KMS-11 (cell line): ENCODE data around the gene MPIG6B.

Experiments
- H2AFZ ChIP-seq: fragments of 200-600 bp; sonication (generic); 2 replicates; pipeline ENCODE4 v1.6.1; 2016; ENCODE audit warnings: antibody characterized with exemption, mixed run types, low read depth
- H3K27ac ChIP-seq: fragments of 200-600 bp; sonication (generic); 2 replicates; pipeline ENCODE4 v1.6.1; 2016; ENCODE audit warnings: mild to moderate bottlenecking, mixed run types
- H3K27me3 ChIP-seq: fragments of 200-600 bp; sonication (generic); 2 replicates; pipeline ENCODE4 v1.6.1; 2017; ENCODE audit warnings: mild to moderate bottlenecking, low read depth, mixed run types, moderate library complexity; ENCODE audit not compliant: insufficient read depth
- H3K36me3 ChIP-seq: fragments of 200-600 bp; sonication (generic); 2 replicates; pipeline ENCODE4 v1.6.1; 2017; ENCODE audit warnings: mild to moderate bottlenecking, mixed run types; ENCODE audit not compliant: insufficient read depth
- H3K4me1 ChIP-seq: fragments of 200-600 bp; sonication (generic); 2 replicates; pipeline ENCODE4 v1.6.1; 2016; ENCODE audit warnings: mild to moderate bottlenecking, low read depth, mixed run types; ENCODE audit not compliant: poor library complexity, severe bottlenecking
- H3K4me2 ChIP-seq: fragments of 200-600 bp; sonication (generic); 2 replicates; pipeline ENCODE4 v1.7.0; 2016; ENCODE audit warnings: mild to moderate bottlenecking, mixed run types
- H3K4me3 ChIP-seq: fragments of 200-600 bp; sonication (generic); IDR thresholded peaks from 2 replicates; pipeline ENCODE4 v1.6.1; 2017; ENCODE audit warnings: low read depth, low read length, mixed read lengths; ENCODE audit not compliant: insufficient read depth
- H3K79me2 ChIP-seq: fragments of 200-600 bp; sonication (generic); 2 replicates; pipeline ENCODE4 v1.6.1; 2016; ENCODE audit warnings: low read depth, mixed run types; ENCODE audit not compliant: insufficient read depth
- H3K9ac ChIP-seq: fragments of 200-600 bp; sonication (generic); 2 replicates; pipeline ENCODE4 v1.6.1; 2016; ENCODE audit warnings: mild to moderate bottlenecking, mixed run types
- H4K20me1 ChIP-seq: fragments of 200-600 bp; sonication (generic); 2 replicates; pipeline ENCODE4 v1.6.1; 2016; ENCODE audit warnings: mild to moderate bottlenecking, mixed run types; ENCODE audit not compliant: insufficient read depth
- TF ChIP-seq, protein P1 (sequence below): fragments of 200-600 bp; sonication (generic); conservative IDR thresholded peaks from 2 replicates; pipeline ENCODE4 v1.6.1; 2017; ENCODE audit warnings: low read depth, mild to moderate bottlenecking, antibody characterized with exemption, low read length, moderate library complexity, mixed read lengths

MPIG6B gene

DNA sequence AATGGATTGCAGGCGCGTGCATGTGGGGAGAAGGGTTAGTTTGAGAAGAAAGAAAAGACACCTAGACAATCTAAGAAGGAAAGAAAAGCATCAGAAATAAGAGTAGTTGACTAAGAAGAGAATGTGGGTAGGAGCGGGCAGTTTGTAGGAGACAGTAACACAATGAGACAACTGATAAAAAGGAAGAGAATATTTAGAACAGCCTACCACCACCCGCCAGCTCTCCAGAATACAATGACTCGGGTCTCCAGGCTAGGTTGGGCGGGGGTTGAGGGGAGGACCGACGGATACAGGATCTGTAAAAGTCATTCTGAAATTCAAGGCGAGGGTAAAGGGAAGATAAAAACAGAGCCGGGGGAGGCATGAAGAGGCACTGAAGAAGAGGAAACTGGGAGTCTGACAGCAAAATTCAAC is 20.8 kb upstream of the MPIG6B start:
- peak overlapping the region; percentile 79; the same call in 1 of the 2 replicates for H3K9ac ChIP-seq
- no peaks in the 10 kb centered on the region for H4K20me1 ChIP-seq
- H3K27me3 ChIP-seq = 0 out of 2 replicates have a peak, but pooled peaks cover 2% of the 10 kb centered on the region
- no peaks in the 10 kb centered on the region for H3K36me3 ChIP-seq
- TF ChIP-seq, protein P1, sequence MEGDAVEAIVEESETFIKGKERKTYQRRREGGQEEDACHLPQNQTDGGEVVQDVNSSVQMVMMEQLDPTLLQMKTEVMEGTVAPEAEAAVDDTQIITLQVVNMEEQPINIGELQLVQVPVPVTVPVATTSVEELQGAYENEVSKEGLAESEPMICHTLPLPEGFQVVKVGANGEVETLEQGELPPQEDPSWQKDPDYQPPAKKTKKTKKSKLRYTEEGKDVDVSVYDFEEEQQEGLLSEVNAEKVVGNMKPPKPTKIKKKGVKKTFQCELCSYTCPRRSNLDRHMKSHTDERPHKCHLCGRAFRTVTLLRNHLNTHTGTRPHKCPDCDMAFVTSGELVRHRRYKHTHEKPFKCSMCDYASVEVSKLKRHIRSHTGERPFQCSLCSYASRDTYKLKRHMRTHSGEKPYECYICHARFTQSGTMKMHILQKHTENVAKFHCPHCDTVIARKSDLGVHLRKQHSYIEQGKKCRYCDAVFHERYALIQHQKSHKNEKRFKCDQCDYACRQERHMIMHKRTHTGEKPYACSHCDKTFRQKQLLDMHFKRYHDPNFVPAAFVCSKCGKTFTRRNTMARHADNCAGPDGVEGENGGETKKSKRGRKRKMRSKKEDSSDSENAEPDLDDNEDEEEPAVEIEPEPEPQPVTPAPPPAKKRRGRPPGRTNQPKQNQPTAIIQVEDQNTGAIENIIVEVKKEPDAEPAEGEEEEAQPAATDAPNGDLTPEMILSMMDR = no peak
- peak overlapping the region; percentile 77 for H3K4me2 ChIP-seq
- peak overlapping the region; percentile 62 for H3K27ac ChIP-seq
- H3K4me3 ChIP-seq = no peak overlapping the region
- H2AFZ ChIP-seq = peak overlapping the region; percentile 92
- 0 out of 2 replicates have a peak, but pooled peaks cover 11% of the 10 kb centered on the region for H3K79me2 ChIP-seq
- peaks cover 25% of the 10 kb centered on the region for H3K4me1 ChIP-seq

DNA sequence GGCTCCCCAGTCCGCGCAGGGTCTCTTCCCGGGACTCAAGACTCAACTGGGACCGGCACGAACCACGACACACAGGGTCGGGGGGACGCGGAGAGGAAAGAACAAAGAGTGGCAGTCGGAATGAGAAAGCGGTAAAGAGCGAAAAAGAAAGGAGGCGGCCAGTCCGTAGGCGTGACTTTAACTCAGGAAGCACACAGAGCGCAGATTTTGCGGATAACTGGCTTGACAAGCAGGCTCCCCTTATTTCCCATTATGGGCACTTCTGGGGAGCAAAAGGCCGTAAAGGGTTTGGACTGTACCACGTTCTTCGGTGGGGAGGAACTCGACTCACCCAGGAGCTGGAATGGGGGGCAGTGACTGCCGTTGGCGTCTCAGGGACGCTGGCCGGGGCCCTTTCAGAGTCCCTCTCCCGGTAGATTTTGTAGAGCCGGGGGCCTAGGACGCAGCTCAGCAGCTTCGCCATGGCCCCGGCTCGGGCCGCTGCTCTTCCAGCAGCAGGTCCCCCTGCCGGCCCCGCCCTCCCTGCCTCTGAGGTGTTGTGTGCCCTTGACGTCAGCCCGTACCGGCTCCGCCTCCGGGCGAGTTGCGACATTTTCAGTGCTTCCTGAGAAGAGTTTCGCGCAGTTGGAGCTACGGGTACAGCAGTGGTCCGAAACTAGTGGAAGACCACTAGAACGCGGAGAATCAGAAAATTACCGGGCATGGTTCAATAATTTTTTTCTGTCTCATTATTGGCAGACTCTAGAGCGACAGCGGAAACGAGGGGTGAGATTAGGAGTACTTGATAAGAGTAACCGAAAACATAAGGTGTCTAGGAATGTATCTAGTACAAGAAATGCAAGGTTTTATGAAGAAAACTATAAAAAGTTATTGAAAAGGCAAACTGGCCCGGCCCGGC is 20.1 kb upstream of the MPIG6B start, which contains the start of gene ABHD16A:
Gene ABHD16A, minus strand, starts transcription at position 506 of the 898 bp plus-strand sequence. Its CDS starts 43 bp downstream, at position 463.
- Histone ChIP-seq H3K27ac (peak within 1 kb of the TSS; percentile 62), H3K4me1 (peaks cover 18% of the 10 kb centered on the region), H3K36me3 (no peaks in the 10 kb centered on the region), H3K4me2 (peak within 1 kb of the TSS; percentile 77), H3K27me3 (0 out of 2 replicates have a peak, but pooled peaks cover 2% of the 10 kb centered on the region), H4K20me1 (no peaks in the 10 kb centered on the region), H3K9ac (peak within 1 kb of the TSS; percentile 79), H2AFZ (peak within 1 kb of the TSS; percentile 92), H3K4me3 (no peak within 1 kb of the TSS), H3K79me2 (0 out of 2 replicates have a peak, but pooled peaks cover 11% of the 10 kb centered on the region)
- TF ChIP-seq, protein P1 = no peak

DNA sequence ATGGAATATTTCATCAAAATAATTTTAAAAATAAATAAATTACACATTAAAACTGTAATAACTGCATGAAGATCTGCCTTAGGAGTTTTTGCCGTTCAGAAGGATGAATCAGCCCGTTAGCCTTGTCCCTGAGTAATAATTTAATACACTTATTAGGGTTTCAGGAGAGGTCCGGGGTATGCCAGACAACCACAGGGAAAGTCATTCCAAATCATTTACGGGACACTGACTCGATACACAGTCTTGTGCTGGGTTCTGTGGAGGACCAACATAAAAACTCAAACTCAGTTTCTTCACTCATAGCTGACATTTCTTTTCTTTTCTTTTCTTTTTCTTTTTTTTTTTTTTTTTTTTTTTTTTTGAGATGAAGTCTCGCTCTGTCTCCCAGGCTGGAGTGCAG is 17.2 kb upstream of the MPIG6B start:
- H3K4me1 ChIP-seq = peaks cover 20% of the 10 kb centered on the region
- H3K4me2 ChIP-seq = no peak overlapping the region
- 0 out of 2 replicates have a peak, but pooled peaks cover 2% of the 10 kb centered on the region for H3K27me3 ChIP-seq
- no peaks in the 10 kb centered on the region for H3K36me3 ChIP-seq
- H3K9ac ChIP-seq = no peak overlapping the region
- H2AFZ ChIP-seq = no peak overlapping the region
- no peaks in the 10 kb centered on the region for H4K20me1 ChIP-seq
- no peak overlapping the region for H3K4me3 ChIP-seq
- H3K79me2 ChIP-seq = 0 out of 2 replicates have a peak, but pooled peaks cover 11% of the 10 kb centered on the region
- TF ChIP-seq, protein P1 = no peak
- H3K27ac ChIP-seq = no peak overlapping the region

DNA sequence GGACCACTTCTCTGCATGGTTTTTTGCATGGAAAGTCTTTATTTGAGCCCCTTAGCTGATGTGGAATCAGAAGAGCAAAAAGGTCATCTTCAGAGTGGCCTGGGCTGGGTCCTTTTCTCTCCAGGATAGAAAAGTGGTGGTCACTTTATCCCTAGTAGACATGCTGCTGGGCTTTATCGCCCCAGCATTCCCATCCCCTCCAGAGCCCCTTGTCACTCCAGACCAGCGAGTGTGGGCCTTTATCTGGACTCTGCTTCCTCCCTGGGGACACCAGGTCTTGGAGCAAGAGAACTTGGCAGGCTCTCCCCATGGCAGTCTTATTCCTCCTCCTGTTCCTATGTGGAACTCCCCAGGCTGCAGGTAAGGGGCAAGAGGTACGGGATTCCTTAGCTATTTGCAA is 16.6 kb upstream of the MPIG6B start, which contains the start of gene LY6G6F:
Gene LY6G6F, plus strand, starts transcription at position 268 of the 400 bp plus-strand sequence. Its CDS starts 41 bp downstream, at position 309.
- Histone ChIP-seq H3K36me3 (no peaks in the 10 kb centered on the region), H3K4me2 (no peak within 1 kb of the TSS), H3K4me1 (peaks cover 17% of the 10 kb centered on the region), H3K4me3 (no peak within 1 kb of the TSS), H3K27ac (no peak within 1 kb of the TSS), H4K20me1 (no peaks in the 10 kb centered on the region), H3K27me3 (0 out of 2 replicates have a peak, but pooled peaks cover 2% of the 10 kb centered on the region), H3K79me2 (0 out of 2 replicates have a peak, but pooled peaks cover 11% of the 10 kb centered on the region), H3K9ac (no peak within 1 kb of the TSS), H2AFZ (no peak within 1 kb of the TSS)
- TF ChIP-seq, protein P1 = no peak
